Activated T-helper 2 cell treated with anti-CD3 and anti-CD28 coated beads, Interferon-gamma antibody, Interleukin-2, Interleukin-4, amounts not matched to agents 10 μg/mL and 5 μg/mL and 100 μg/mL, durations not matched to agents 14 hours and 24 hours and 36 hours (primary cell): Measurements from ENCODE around the gene LMCD1. TPM values are rescaled to one million over a fixed set of nuclear protein-coding genes. Genes with fewer than 3 reads are reported as not detected.

ENCODE experiments used
- DNase-seq: peaks from one replicate; pipeline ENCODE4 v3.0.0; 2021; ENCODE audit warnings: low spot score
- H3K27ac Mint-ChIP-seq: one replicate; pipeline ENCODE4 v1.8.0; 2021; ENCODE audit warnings: mixed read lengths
- H3K27me3 Mint-ChIP-seq: one replicate; pipeline ENCODE4 v1.8.0; 2021; ENCODE audit warnings: low read depth, mixed read lengths
- H3K36me3 Mint-ChIP-seq: one replicate; pipeline ENCODE4 v1.8.0; 2021; ENCODE audit warnings: low read depth, mixed read lengths
- H3K4me1 Mint-ChIP-seq: one replicate; pipeline ENCODE4 v1.8.0; 2021; ENCODE audit warnings: low read depth, mixed read lengths
- H3K4me3 Mint-ChIP-seq: one replicate; pipeline ENCODE4 v1.8.0; 2021; ENCODE audit warnings: low read depth, mild to moderate bottlenecking, moderate library complexity, mixed read lengths
- H3K9me3 Mint-ChIP-seq: one replicate; pipeline ENCODE4 v1.8.0; 2021; ENCODE audit warnings: mixed read lengths
- intact Hi-C: fragments of 100-400 bp; cut with micrococcal nuclease; formaldehyde crosslinking; loops from one replicate; pipeline ENCODE4 v1.15.1; 2023
- total RNA-seq: library from RNA; stranded (reverse); gene quantifications from 2 replicates; pipeline ENCODE4 v1.2.3, GENCODE V29; 2022

The LMCD1 gene
- total RNA-seq, 1 donor from 2014 or later, result 4.4 TPM

GRCh38 chr3:8486936-8487335, 14.7 kb upstream of the LMCD1 start:
- intact Hi-C loops, result no loop called here

GRCh38 chr3:8488411-8488810, 13.2 kb upstream of the LMCD1 start:
- H3K36me3 Mint-ChIP-seq, result no peaks in the 10 kb centered on the region
- H3K9me3 Mint-ChIP-seq, result no peaks in the 10 kb centered on the region
- H3K4me1 Mint-ChIP-seq, result no peaks in the 10 kb centered on the region
- no peaks in the 10 kb centered on the region for H3K27me3 Mint-ChIP-seq
- no peak overlapping the region for H3K27ac Mint-ChIP-seq
- intact Hi-C loops, result no loop called here
- no peak for DNase-seq
- H3K4me3 Mint-ChIP-seq, result no peak overlapping the region

More at GRCh38 chr3:8486936-8487335, 14.7 kb upstream of the LMCD1 start:
- H3K36me3 Mint-ChIP-seq, result no peaks in the 10 kb centered on the region
- H3K4me1 Mint-ChIP-seq, result no peaks in the 10 kb centered on the region
- H3K9me3 Mint-ChIP-seq, result no peaks in the 10 kb centered on the region
- DNase-seq, result no peak
- H3K27ac Mint-ChIP-seq, result no peak overlapping the region
- H3K27me3 Mint-ChIP-seq, result no peaks in the 10 kb centered on the region
- H3K4me3 Mint-ChIP-seq, result no peak overlapping the region

- Mint-ChIP-seq H3K9me3 (no peaks in the 10 kb centered on the region), H3K27me3 (no peaks in the 10 kb centered on the region), H3K4me3 (no peak overlapping the region), H3K27ac (no peak overlapping the region), H3K4me1 (no peaks in the 10 kb centered on the region), H3K36me3 (no peaks in the 10 kb centered on the region)
- intact Hi-C loops, result no loop called here
- DNase-seq, result no peak
These were observed 12.7 kb upstream of the LMCD1 start for GRCh38 chr3:8488877-8489276.

GRCh38 chr3:8489278-8489792, 12.3 kb upstream of the LMCD1 start:
- intact Hi-C loops, result no loop called here
- Mint-ChIP-seq H3K4me1 (no peaks in the 10 kb centered on the region), H3K9me3 (no peaks in the 10 kb centered on the region), H3K27me3 (no peaks in the 10 kb centered on the region), H3K36me3 (no peaks in the 10 kb centered on the region), H3K4me3 (no peak overlapping the region), H3K27ac (no peak overlapping the region)
- DNase-seq, result no peak

GRCh38 chr3:8490079-8490552, 11.5 kb upstream of the LMCD1 start:
- H3K9me3 Mint-ChIP-seq, result no peaks in the 10 kb centered on the region
- intact Hi-C loops, result no loop called here
- H3K4me3 Mint-ChIP-seq, result no peak overlapping the region

GRCh38 chr3:8491271-8492144, 10.1 kb upstream of the LMCD1 start:
- intact Hi-C loops, result no loop called here
- Mint-ChIP-seq H3K27me3 (no peaks in the 10 kb centered on the region), H3K4me3 (no peak overlapping the region), H3K9me3 (no peaks in the 10 kb centered on the region), H3K27ac (no peak overlapping the region), H3K4me1 (no peaks in the 10 kb centered on the region), H3K36me3 (no peaks in the 10 kb centered on the region)
- DNase-seq, result no peak

More at GRCh38 chr3:8490079-8490552, 11.5 kb upstream of the LMCD1 start:
- no peak for DNase-seq
- Mint-ChIP-seq H3K4me1 (no peaks in the 10 kb centered on the region), H3K27me3 (no peaks in the 10 kb centered on the region), H3K27ac (no peak overlapping the region), H3K36me3 (no peaks in the 10 kb centered on the region)

- no peak overlapping the region for H3K27ac Mint-ChIP-seq
- H3K36me3 Mint-ChIP-seq, result no peaks in the 10 kb centered on the region
- peaks cover 3% of the 10 kb centered on the region for H3K27me3 Mint-ChIP-seq
- no peaks in the 10 kb centered on the region for H3K4me1 Mint-ChIP-seq
- intact Hi-C loops, result no loop called here
- DNase-seq, result no peak
- H3K9me3 Mint-ChIP-seq, result no peaks in the 10 kb centered on the region
- H3K4me3 Mint-ChIP-seq, result no peak overlapping the region
These were observed 8.7 kb upstream of the LMCD1 start for GRCh38 chr3:8492744-8493511.

GRCh38 chr3:8493744-8494143, 7.9 kb upstream of the LMCD1 start:
- no peaks in the 10 kb centered on the region for H3K9me3 Mint-ChIP-seq
- no peak overlapping the region for H3K27ac Mint-ChIP-seq
- intact Hi-C loops, result no loop called here
- H3K4me1 Mint-ChIP-seq, result no peaks in the 10 kb centered on the region
- no peak for DNase-seq
- no peaks in the 10 kb centered on the region for H3K36me3 Mint-ChIP-seq
- H3K27me3 Mint-ChIP-seq, result peaks cover 7% of the 10 kb centered on the region
- H3K4me3 Mint-ChIP-seq, result no peak overlapping the region

- no peak overlapping the region for H3K27ac Mint-ChIP-seq
- intact Hi-C loops, result no loop called here
- H3K9me3 Mint-ChIP-seq, result no peaks in the 10 kb centered on the region
- H3K36me3 Mint-ChIP-seq, result no peaks in the 10 kb centered on the region
- H3K4me3 Mint-ChIP-seq, result no peak overlapping the region
- peaks cover 7% of the 10 kb centered on the region for H3K27me3 Mint-ChIP-seq
- H3K4me1 Mint-ChIP-seq, result no peaks in the 10 kb centered on the region
- no peak for DNase-seq
These were observed 7.3 kb upstream of the LMCD1 start for GRCh38 chr3:8494327-8494726.

- Mint-ChIP-seq H3K4me3 (no peak overlapping the region), H3K9me3 (no peaks in the 10 kb centered on the region), H3K4me1 (peaks cover 8% of the 10 kb centered on the region), H3K27me3 (peaks cover 13% of the 10 kb centered on the region), H3K36me3 (no peaks in the 10 kb centered on the region), H3K27ac (no peak overlapping the region)
- no peak for DNase-seq
- intact Hi-C loops, result no loop called here
These were observed 4.0 kb upstream of the LMCD1 start for GRCh38 chr3:8497582-8497981.

GRCh38 chr3:8499181-8499611, 2.4 kb upstream of the LMCD1 start:
- no peak for DNase-seq
- intact Hi-C loops, result no loop called here
- Mint-ChIP-seq H3K36me3 (no peaks in the 10 kb centered on the region), H3K4me3 (no peak overlapping the region), H3K9me3 (no peaks in the 10 kb centered on the region), H3K27ac (no peak overlapping the region), H3K27me3 (peaks cover 13% of the 10 kb centered on the region), H3K4me1 (peaks cover 16% of the 10 kb centered on the region)

GRCh38 chr3:8500319-8500988, 1.2 kb upstream of the LMCD1 start:
- intact Hi-C loops, result no loop called here
- peaks cover 13% of the 10 kb centered on the region for H3K27me3 Mint-ChIP-seq

More at GRCh38 chr3:8500319-8500988, 1.2 kb upstream of the LMCD1 start:
- Mint-ChIP-seq H3K27ac (no peak overlapping the region), H3K9me3 (no peaks in the 10 kb centered on the region), H3K4me1 (peaks cover 16% of the 10 kb centered on the region), H3K36me3 (no peaks in the 10 kb centered on the region), H3K4me3 (no peak overlapping the region)
- no peak for DNase-seq
